Endodermal cell (in vitro differentiated cells): Measurements from ENCODE around the gene RIMBP2. TPM values are rescaled to one million over a fixed set of nuclear protein-coding genes. Genes with fewer than 3 reads are reported as not detected.

Experiments
- DNase-seq: peaks from one replicate; pipeline ENCODE4 v3.0.0-alpha.2; 2017
- H3K27ac ChIP-seq: 2 replicates; pipeline ENCODE4 v1.5.1; 2013; ENCODE audit warnings: mild to moderate bottlenecking, low read depth, low read length, moderate library complexity
- H3K27me3 ChIP-seq: 2 replicates; pipeline ENCODE4 v1.6.1; 2013; ENCODE audit warnings: mild to moderate bottlenecking, low read length, moderate library complexity; ENCODE audit not compliant: insufficient read depth, control insufficient read depth, poor library complexity, severe bottlenecking
- H3K36me3 ChIP-seq: 2 replicates; pipeline ENCODE4 v1.7.0; 2013; ENCODE audit warnings: mild to moderate bottlenecking, low read length, moderate library complexity; ENCODE audit not compliant: control insufficient read depth, insufficient read depth
- H3K4me1 ChIP-seq: one replicate; pipeline ENCODE4 v1.7.0; 2013; ENCODE audit warnings: low read length; ENCODE audit not compliant: control insufficient read depth, insufficient read depth
- H3K4me3 ChIP-seq: 2 replicates; pipeline ENCODE4 v1.5.1; 2013; ENCODE audit warnings: mild to moderate bottlenecking, low read length, moderate library complexity
- H3K9ac ChIP-seq: 2 replicates; pipeline ENCODE4 v1.6.1; 2013; ENCODE audit warnings: mild to moderate bottlenecking, low read length, moderate library complexity; ENCODE audit not compliant: poor library complexity, severe bottlenecking; ENCODE audit errors: extremely low read depth
- H3K9me3 ChIP-seq: 2 replicates; pipeline ENCODE4 v1.6.1; 2013; ENCODE audit warnings: mild to moderate bottlenecking, low read length, moderate library complexity; ENCODE audit not compliant: control insufficient read depth
- H3K27ac Mint-ChIP-seq: 2 replicates; pipeline ENCODE4 v1.8.0; 2020; ENCODE audit warnings: mixed read lengths
- H3K27me3 Mint-ChIP-seq: 2 replicates; pipeline ENCODE4 v1.8.0; 2021; ENCODE audit warnings: mild to moderate bottlenecking, mixed read lengths; ENCODE audit not compliant: insufficient read depth
- H3K36me3 Mint-ChIP-seq: 2 replicates; pipeline ENCODE4 v1.8.0; 2020; ENCODE audit warnings: low read depth, mixed read lengths
- H3K4me1 Mint-ChIP-seq: 2 replicates; pipeline ENCODE4 v1.8.0; 2020; ENCODE audit warnings: mixed read lengths
- H3K4me3 Mint-ChIP-seq: 2 replicates; pipeline ENCODE4 v1.8.0; 2020; ENCODE audit warnings: mild to moderate bottlenecking, moderate library complexity, mixed read lengths
- H3K9me3 Mint-ChIP-seq: 2 replicates; pipeline ENCODE4 v1.8.0; 2020; ENCODE audit warnings: mild to moderate bottlenecking, mixed read lengths
- CTCF ChIP-seq: fragments of 200-600 bp; sonication (generic); conservative IDR thresholded peaks from 2 replicates; pipeline ENCODE4 v1.5.0; 2021; ENCODE audit warnings: antibody characterized with exemption, mild to moderate bottlenecking
- WGBS, 2 experiments: methylation state at CpG; one replicate each; pipeline versions ENCODE4 v1.1.5 to v1.1.7; 2013; ENCODE audit warnings: missing lambda C conversion rate in 2 of 2, mixed read lengths in 1 of 2; ENCODE audit not compliant: insufficient coverage in 1 of 2, insufficient read length in 1 of 2; 5-methylcytosine and 5-hydroxymethylcytosine counted together
- total RNA-seq, 2 donors: library from RNA; stranded (reverse); fragmentation: NEBNext Ultra II Directional in 1 of 2; extraction: Animal tissue kit (Norgen Biotek cat#: 25700) in 1 of 2; gene quantifications; 2 replicates in 1 of 2; 3 replicates in 1 of 2; pipeline ENCODE4 v1.2.1, GENCODE V29; 2021

Gene RIMBP2
- total RNA-seq, 2 donors from 2014 or later, result 0.13 to 3.4 TPM

DNA sequence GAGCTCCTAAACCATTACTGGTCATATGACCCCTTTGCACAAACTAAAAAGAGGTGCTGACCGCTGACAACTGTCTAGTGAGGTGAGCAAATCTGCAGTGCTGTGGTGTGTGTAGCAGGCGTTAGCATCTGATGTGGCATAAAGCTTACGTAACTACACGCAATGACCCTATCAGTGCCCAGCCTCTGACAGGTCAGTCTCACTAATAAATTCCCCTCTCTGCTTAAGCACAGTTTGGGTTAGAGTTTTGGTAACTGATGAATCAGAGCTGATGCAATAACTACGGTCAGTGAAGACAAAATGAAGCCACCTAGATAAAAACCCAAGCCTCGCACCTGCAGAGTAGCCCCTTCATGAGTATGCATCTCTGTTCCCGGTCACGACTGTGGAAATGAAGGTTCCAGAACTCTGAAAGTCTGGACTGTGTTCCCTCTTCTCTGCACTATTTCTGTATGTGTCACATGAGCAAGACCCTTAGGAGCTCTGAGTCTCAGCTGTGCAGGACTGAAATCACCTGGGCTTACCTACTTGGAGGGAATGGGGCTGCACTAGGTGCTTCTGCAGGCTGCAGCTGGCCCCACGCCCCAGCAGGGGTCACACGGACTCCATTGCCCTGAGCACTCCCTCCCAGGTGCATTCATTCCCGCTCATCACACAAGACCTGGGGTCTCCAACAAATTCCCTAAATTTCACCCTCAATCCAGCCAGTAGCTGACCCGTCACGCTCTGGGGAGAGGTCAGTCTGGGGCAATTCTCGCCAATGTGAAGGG, 54.4 kb downstream of the RIMBP2 start:
- H3K36me3 Mint-ChIP-seq, result no peaks in the 10 kb centered on the region
- H3K4me3 Mint-ChIP-seq, result no peak overlapping the region
- TF ChIP-seq CTCF, result peak; percentile 68
- H3K27ac Mint-ChIP-seq, result no peak overlapping the region
- Histone ChIP-seq H3K9ac (no peak overlapping the region), H3K36me3 (no peaks in the 10 kb centered on the region), H3K27me3 (no peaks in the 10 kb centered on the region), H3K4me1 (no peaks in the 10 kb centered on the region), H3K27ac (no peak overlapping the region), H3K4me3 (no peak overlapping the region), H3K9me3 (no peaks in the 10 kb centered on the region)
- peaks cover 8% of the 10 kb centered on the region for H3K27me3 Mint-ChIP-seq
- peaks cover 18% of the 10 kb centered on the region for H3K9me3 Mint-ChIP-seq
- peak; percentile 73 for DNase-seq
- H3K4me1 Mint-ChIP-seq, result no peaks in the 10 kb centered on the region
- WGBS, 2 experiments, result 83% methylated on average over 9 to 14 of the region's 14 CpGs

DNA sequence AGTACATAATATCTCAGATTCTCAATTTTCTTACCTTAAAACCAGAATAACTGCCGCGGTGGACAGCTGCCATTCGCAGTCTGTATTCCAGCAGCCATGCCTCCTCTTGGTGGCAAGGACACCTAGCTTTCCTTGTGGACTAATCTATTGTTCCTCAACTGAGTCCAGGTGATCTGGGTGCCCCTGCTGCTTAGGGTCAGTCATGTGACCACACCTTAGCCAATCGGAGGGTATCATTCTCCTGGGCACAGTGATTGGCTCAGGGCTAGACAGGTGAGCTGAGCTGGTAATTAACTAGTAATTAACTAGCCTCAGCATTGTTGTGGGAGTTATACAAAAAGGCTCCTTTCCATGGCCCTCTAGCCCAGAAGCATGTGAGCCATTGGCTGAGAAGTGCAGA, 55.0 kb downstream of the RIMBP2 start:
- WGBS, 2 experiments, result 96% methylated on average over 4 of the region's 4 CpGs
- Mint-ChIP-seq H3K27ac (no peak overlapping the region), H3K4me1 (no peaks in the 10 kb centered on the region)

GRCh38 chr12:130658145-130658911, 57.8 kb downstream of the RIMBP2 start:
- no peaks in the 10 kb centered on the region for H3K27me3 Mint-ChIP-seq
- H3K36me3 ChIP-seq, result no peaks in the 10 kb centered on the region
- H3K27ac ChIP-seq, result no peak overlapping the region
- no peak for TF ChIP-seq CTCF
- no peak for DNase-seq
- H3K9me3 ChIP-seq, result peaks cover 4% of the 10 kb centered on the region
- H3K4me1 ChIP-seq, result no peaks in the 10 kb centered on the region
- H3K4me3 ChIP-seq, result no peak overlapping the region
- peaks cover 4% of the 10 kb centered on the region for H3K9me3 Mint-ChIP-seq
- no peaks in the 10 kb centered on the region for H3K27me3 ChIP-seq
- H3K4me3 Mint-ChIP-seq, result no peak overlapping the region
- WGBS, 2 experiments, result 83 to 86% methylated on average over 20 to 26 of the region's 26 CpGs
- H3K27ac Mint-ChIP-seq, result no peak overlapping the region
- H3K36me3 Mint-ChIP-seq, result no peaks in the 10 kb centered on the region
- no peak overlapping the region for H3K9ac ChIP-seq
- no peaks in the 10 kb centered on the region for H3K4me1 Mint-ChIP-seq

More for the DNA sequence above, 55.0 kb downstream of the RIMBP2 start:
- Histone ChIP-seq H3K27ac (no peak overlapping the region), H3K27me3 (no peaks in the 10 kb centered on the region), H3K9me3 (no peaks in the 10 kb centered on the region), H3K36me3 (no peaks in the 10 kb centered on the region), H3K4me3 (no peak overlapping the region), H3K9ac (no peak overlapping the region), H3K4me1 (no peaks in the 10 kb centered on the region)
- Mint-ChIP-seq H3K4me3 (no peak overlapping the region), H3K36me3 (no peaks in the 10 kb centered on the region), H3K27me3 (peaks cover 5% of the 10 kb centered on the region), H3K9me3 (peaks cover 18% of the 10 kb centered on the region)
- no peak for DNase-seq
- TF ChIP-seq CTCF, result no peak
